Measurements from ENCODE around the gene ABCC8.

DNA sequence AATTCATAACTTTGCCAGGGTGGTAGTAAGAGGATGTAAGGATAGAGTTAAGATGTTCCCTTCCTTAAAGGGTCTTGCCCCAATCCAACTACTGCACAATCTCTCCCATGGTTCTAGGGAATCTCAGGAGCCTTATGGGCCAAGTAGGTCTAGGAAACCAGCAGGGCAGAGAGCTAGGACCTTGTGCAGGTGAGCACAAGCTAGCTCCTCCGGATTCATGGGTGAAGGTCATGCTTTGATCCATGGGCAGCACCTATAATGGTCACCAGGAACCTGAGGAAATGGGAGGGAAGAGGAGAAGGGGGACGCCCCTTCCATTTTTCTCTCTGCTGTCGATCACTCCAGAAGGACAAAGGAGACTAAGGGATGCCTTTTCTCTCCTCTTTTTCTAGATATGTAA lies 105.0 kb downstream of the ABCC8 start:
- TF ChIP-seq ASH2L (IDR thresholded peaks at IDR 0.05; ENCODE audit: borderline replicate concordance, low read depth): no peak
- no peak for TF ChIP-seq ZBED1 (IDR thresholded peaks at IDR 0.05; ENCODE audit: borderline replicate concordance)
- TF ChIP-seq EZH2 (IDR thresholded peaks at IDR 0.05; ENCODE audit: borderline replicate concordance, control insufficient read depth, low read depth, low read length): no peak
- no peak for TF ChIP-seq POLR2A (IDR thresholded peaks at IDR 0.05; ENCODE audit: low read depth, low read length)
- no peak for TF ChIP-seq DPF2 (IDR thresholded peaks at IDR 0.05)
- TF ChIP-seq, protein P1, sequence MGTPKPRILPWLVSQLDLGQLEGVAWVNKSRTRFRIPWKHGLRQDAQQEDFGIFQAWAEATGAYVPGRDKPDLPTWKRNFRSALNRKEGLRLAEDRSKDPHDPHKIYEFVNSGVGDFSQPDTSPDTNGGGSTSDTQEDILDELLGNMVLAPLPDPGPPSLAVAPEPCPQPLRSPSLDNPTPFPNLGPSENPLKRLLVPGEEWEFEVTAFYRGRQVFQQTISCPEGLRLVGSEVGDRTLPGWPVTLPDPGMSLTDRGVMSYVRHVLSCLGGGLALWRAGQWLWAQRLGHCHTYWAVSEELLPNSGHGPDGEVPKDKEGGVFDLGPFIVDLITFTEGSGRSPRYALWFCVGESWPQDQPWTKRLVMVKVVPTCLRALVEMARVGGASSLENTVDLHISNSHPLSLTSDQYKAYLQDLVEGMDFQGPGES (IDR thresholded peaks at IDR 0.05): no peak
- no peak for TF ChIP-seq YBX1 (IDR thresholded peaks at IDR 0.05)
- no peak for TF ChIP-seq TAF1 (IDR thresholded peaks at IDR 0.05; ENCODE audit: borderline replicate concordance, low read depth, low read length)
- TF ChIP-seq, protein P2, sequence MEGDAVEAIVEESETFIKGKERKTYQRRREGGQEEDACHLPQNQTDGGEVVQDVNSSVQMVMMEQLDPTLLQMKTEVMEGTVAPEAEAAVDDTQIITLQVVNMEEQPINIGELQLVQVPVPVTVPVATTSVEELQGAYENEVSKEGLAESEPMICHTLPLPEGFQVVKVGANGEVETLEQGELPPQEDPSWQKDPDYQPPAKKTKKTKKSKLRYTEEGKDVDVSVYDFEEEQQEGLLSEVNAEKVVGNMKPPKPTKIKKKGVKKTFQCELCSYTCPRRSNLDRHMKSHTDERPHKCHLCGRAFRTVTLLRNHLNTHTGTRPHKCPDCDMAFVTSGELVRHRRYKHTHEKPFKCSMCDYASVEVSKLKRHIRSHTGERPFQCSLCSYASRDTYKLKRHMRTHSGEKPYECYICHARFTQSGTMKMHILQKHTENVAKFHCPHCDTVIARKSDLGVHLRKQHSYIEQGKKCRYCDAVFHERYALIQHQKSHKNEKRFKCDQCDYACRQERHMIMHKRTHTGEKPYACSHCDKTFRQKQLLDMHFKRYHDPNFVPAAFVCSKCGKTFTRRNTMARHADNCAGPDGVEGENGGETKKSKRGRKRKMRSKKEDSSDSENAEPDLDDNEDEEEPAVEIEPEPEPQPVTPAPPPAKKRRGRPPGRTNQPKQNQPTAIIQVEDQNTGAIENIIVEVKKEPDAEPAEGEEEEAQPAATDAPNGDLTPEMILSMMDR (IDR thresholded peaks at IDR 0.05 in 2 of 3, conservative IDR thresholded peaks at IDR 0.05 in 1 of 3; ENCODE audit: control insufficient read depth in 2 of 3, extremely low read depth in 1 of 3, insufficient read depth in 1 of 3, low read depth in 3 of 3, low read length in 3 of 3): no peak
- no peak for TF ChIP-seq HCFC1 (IDR thresholded peaks at IDR 0.05; ENCODE audit: low read length)
- TF ChIP-seq POLR2AphosphoS2 (IDR thresholded peaks at IDR 0.05; ENCODE audit: low read depth, low read length): no peak
- no peak for TF ChIP-seq NRF1 (conservative IDR thresholded peaks at IDR 0.05; ENCODE audit: low read depth, low read length)
- no peak for TF ChIP-seq TCF7 (IDR thresholded peaks at IDR 0.05; ENCODE audit: borderline replicate concordance)
